Measurements from ENCODE around the gene DLL4.

DNA sequence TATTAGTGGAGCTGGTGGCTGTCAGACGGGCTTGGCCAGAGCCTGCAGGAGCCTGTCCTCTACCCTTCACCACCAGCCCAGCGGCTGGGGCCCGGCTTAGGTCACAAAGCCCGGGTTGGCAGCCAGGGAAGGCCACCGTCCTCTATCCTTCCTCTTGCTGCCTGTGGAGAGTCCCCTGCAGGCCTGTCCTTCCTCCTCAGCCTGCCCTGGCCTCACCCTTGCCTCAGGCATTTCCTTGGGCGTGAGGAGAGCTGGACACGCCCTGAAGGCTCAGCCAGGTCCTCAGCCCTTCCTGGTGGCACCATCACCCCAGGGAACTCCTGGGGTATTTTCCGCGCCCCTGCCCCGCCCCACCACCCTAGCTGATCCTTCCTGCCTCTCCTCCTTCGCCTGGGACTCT, 31.8 kb downstream of the DLL4 start:
- no peak for TF ChIP-seq POLR2A (IDR thresholded peaks at IDR 0.05)
- TF ChIP-seq, protein P1, sequence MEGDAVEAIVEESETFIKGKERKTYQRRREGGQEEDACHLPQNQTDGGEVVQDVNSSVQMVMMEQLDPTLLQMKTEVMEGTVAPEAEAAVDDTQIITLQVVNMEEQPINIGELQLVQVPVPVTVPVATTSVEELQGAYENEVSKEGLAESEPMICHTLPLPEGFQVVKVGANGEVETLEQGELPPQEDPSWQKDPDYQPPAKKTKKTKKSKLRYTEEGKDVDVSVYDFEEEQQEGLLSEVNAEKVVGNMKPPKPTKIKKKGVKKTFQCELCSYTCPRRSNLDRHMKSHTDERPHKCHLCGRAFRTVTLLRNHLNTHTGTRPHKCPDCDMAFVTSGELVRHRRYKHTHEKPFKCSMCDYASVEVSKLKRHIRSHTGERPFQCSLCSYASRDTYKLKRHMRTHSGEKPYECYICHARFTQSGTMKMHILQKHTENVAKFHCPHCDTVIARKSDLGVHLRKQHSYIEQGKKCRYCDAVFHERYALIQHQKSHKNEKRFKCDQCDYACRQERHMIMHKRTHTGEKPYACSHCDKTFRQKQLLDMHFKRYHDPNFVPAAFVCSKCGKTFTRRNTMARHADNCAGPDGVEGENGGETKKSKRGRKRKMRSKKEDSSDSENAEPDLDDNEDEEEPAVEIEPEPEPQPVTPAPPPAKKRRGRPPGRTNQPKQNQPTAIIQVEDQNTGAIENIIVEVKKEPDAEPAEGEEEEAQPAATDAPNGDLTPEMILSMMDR (IDR thresholded peaks at IDR 0.05 in 8 of 11, conservative IDR thresholded peaks at IDR 0.05 in 3 of 11) = no peak

Data from spleen (tissue), 7 donors.